GM13977 (cell line): ENCODE data around the gene FRRS1L.
A peak's percentile ranks its signal among the peaks of the same experiment; 100 is the strongest.

ENCODE experiments used
- DNase-seq: peaks from one replicate; pipeline ENCODE4 v3.0.0; 2012; ENCODE audit warnings: low spot score
- CTCF ChIP-seq: IDR thresholded peaks from 2 replicates; pipeline ENCODE4 v1.5.1; 2012; ENCODE audit warnings: mild to moderate bottlenecking, control low read depth; ENCODE audit not compliant: insufficient read depth; ENCODE audit errors: extremely low read depth, missing control alignments
- in situ Hi-C: fragments of 300-500 bp; cut with MboI; formaldehyde crosslinking; loops from one replicate; pipeline ENCODE4 v1.12.0; 2022; ENCODE audit warnings: low sequenced_read_pairs, low pct_unique_long_range_greater_than_20kb, mixed read lengths, inconsistent platforms; ENCODE audit not compliant: unreplicated experiment

The FRRS1L gene

GRCh38 chr9:109166771-109167601 is at the start of gene FRRS1L:
TSS of gene FRRS1L (minus strand) at chr9:109167249. CDS start at chr9:109167138, 111 bp downstream.
- no peak for TF ChIP-seq CTCF
- in situ Hi-C loops, result no loop called here
- peak; percentile 36 for DNase-seq

GRCh38 chr9:109214414-109214813 is 47.4 kb upstream of the FRRS1L start:
- DNase-seq, result no peak
- in situ Hi-C loops, result no loop called here
- no peak for TF ChIP-seq CTCF

- DNase-seq, result no peak
- in situ Hi-C loops, result no loop called here
These were observed 46.5 kb upstream of the FRRS1L start for GRCh38 chr9:109213285-109214121.

GRCh38 chr9:109212768-109213167 is 45.7 kb upstream of the FRRS1L start:
- DNase-seq, result no peak
- in situ Hi-C loops, result no loop called here
- no peak for TF ChIP-seq CTCF

More at GRCh38 chr9:109213285-109214121, 46.5 kb upstream of the FRRS1L start:
- no peak for TF ChIP-seq CTCF

- DNase-seq, result no peak
- in situ Hi-C loops, result no loop called here
These were observed 39.6 kb upstream of the FRRS1L start for GRCh38 chr9:109206670-109207069.

More at GRCh38 chr9:109206670-109207069, 39.6 kb upstream of the FRRS1L start:
- no peak for TF ChIP-seq CTCF
